SHP77 treated with DMSO at 0.1 percent for 48 hours (cell line): ENCODE data around the gene ADAMTS15.

Source experiments
- DNase-seq: peaks from one replicate; lab custom pipeline; 2025; lab: John Stamatoyannopoulos, UW

Gene ADAMTS15

GRCh38 chr11:130448416-130449309 lies at the start of gene ADAMTS15:
TSS of gene ADAMTS15 (plus strand) at chr11:130448645. CDS start at chr11:130448974, 329 bp downstream.
- peak; percentile 53 for DNase-seq

- no peak for DNase-seq
These were observed 49.2 kb upstream of the ADAMTS15 start for GRCh38 chr11:130399196-130399595.

GRCh38 chr11:130400781-130401483 lies 47.5 kb upstream of the ADAMTS15 start:
- no peak for DNase-seq

- DNase-seq, result no peak
These were observed 45.9 kb upstream of the ADAMTS15 start for GRCh38 chr11:130402570-130402969.

- DNase-seq, result no peak
These were observed 45.1 kb upstream of the ADAMTS15 start for GRCh38 chr11:130403271-130403804.

- DNase-seq, result no peak
These were observed 44.5 kb upstream of the ADAMTS15 start for GRCh38 chr11:130403967-130404366.

GRCh38 chr11:130404727-130405126 lies 43.7 kb upstream of the ADAMTS15 start:
- DNase-seq, result no peak

- DNase-seq, result no peak
These were observed 43.0 kb upstream of the ADAMTS15 start for GRCh38 chr11:130405428-130405827.

GRCh38 chr11:130407978-130408377 lies 40.5 kb upstream of the ADAMTS15 start:
- DNase-seq, result no peak

GRCh38 chr11:130408401-130408890 lies 40.0 kb upstream of the ADAMTS15 start:
- no peak for DNase-seq

- DNase-seq, result no peak
These were observed 39.5 kb upstream of the ADAMTS15 start for GRCh38 chr11:130408901-130409300.

GRCh38 chr11:130409594-130410388 lies 38.7 kb upstream of the ADAMTS15 start:
- no peak for DNase-seq

GRCh38 chr11:130411223-130411622 lies 37.2 kb upstream of the ADAMTS15 start:
- DNase-seq, result no peak

- DNase-seq, result no peak
These were observed 34.9 kb upstream of the ADAMTS15 start for GRCh38 chr11:130413405-130414106.

GRCh38 chr11:130414107-130415080 lies 34.1 kb upstream of the ADAMTS15 start:
- no peak for DNase-seq

GRCh38 chr11:130415731-130416529 lies 32.5 kb upstream of the ADAMTS15 start:
- no peak for DNase-seq

- no peak for DNase-seq
These were observed 31.9 kb upstream of the ADAMTS15 start for GRCh38 chr11:130416530-130416882.

GRCh38 chr11:130416906-130417305 lies 31.5 kb upstream of the ADAMTS15 start:
- DNase-seq, result no peak

GRCh38 chr11:130418210-130418609 lies 30.2 kb upstream of the ADAMTS15 start:
- no peak for DNase-seq
